Brain microvascular endothelial cell (primary cell): ENCODE results near the gene SLC2A9.

Experiments used
- DNase-seq: peaks from one replicate; pipeline ENCODE4 v3.0.0-alpha.2; 2020
- H3K27ac ChIP-seq: fragments of 250-450 bp; sonication (Bioruptor Pico); 2 replicates; pipeline ENCODE4 v1.5.1; 2020; ENCODE audit warnings: mild to moderate bottlenecking, moderate library complexity
- H3K27me3 ChIP-seq: fragments of 250-450 bp; sonication (Bioruptor Pico); replicated peaks from 2 replicates; pipeline ENCODE4 v1.5.1; 2020; ENCODE audit warnings: mild to moderate bottlenecking
- H3K36me3 ChIP-seq: fragments of 250-450 bp; sonication (Bioruptor Pico); replicated peaks from 2 replicates; pipeline ENCODE4 v1.5.1; 2020; ENCODE audit warnings: mild to moderate bottlenecking
- H3K4me3 ChIP-seq: 2 replicates; pipeline ENCODE4 v1.5.1; 2011; ENCODE audit warnings: low read depth, mild to moderate bottlenecking, control low read depth, low read length, moderate library complexity
- CTCF ChIP-seq: IDR thresholded peaks from 2 replicates; pipeline ENCODE4 v1.5.1; 2011; ENCODE audit warnings: low read depth, mild to moderate bottlenecking, moderate library complexity, low read length, control low read depth, inconsistent platforms; ENCODE audit errors: missing control alignments
- in situ Hi-C: cut with HindIII; loops from 2 replicates; pipeline ENCODE4 v1.10.0; 2017; ENCODE audit warnings: low sequenced_read_pairs, low pct_ligation_motif_present

The SLC2A9 gene

GRCh38 chr4:9962611-9963314, 58.5 kb downstream of the SLC2A9 start:
- in situ Hi-C loops = no loop called here
- H3K4me3 ChIP-seq = no peak overlapping the region
- no peaks in the 10 kb centered on the region for H3K27me3 ChIP-seq
- TF ChIP-seq CTCF = no peak
- no peaks in the 10 kb centered on the region for H3K36me3 ChIP-seq
- H3K27ac ChIP-seq = no peak overlapping the region
- DNase-seq = no peak

DNA sequence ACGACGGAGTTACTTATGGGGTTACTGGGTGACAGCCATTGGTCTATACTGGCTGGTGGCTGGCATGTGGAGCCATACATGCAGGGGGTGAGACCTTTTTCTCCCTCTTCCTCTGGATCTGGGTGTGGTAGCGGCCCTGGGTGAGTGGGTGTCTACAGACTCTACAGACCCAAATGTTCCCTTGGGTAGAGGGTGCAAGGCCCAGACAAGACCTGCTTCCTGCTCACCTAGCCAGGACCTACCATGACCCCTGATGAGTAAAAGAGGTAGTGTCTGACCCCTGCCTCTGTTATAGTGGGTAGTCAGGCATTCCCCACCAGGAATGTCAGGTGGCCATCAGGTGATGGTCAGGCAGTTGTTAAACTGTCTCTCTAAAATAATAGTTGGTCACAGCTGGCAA, 66.8 kb downstream of the SLC2A9 start:
- in situ Hi-C loops = no loop called here
- no peak for TF ChIP-seq CTCF

GRCh38 chr4:9953089-9953488, 68.2 kb downstream of the SLC2A9 start:
- DNase-seq = no peak
- in situ Hi-C loops = no loop called here
- no peak overlapping the region for H3K27ac ChIP-seq
- no peaks in the 10 kb centered on the region for H3K27me3 ChIP-seq
- TF ChIP-seq CTCF = no peak
- no peak overlapping the region for H3K4me3 ChIP-seq
- H3K36me3 ChIP-seq = no peaks in the 10 kb centered on the region

More for the DNA sequence above, 66.8 kb downstream of the SLC2A9 start:
- H3K4me3 ChIP-seq = no peak overlapping the region
- H3K27me3 ChIP-seq = no peaks in the 10 kb centered on the region
- no peak overlapping the region for H3K27ac ChIP-seq
- no peaks in the 10 kb centered on the region for H3K36me3 ChIP-seq
- no peak for DNase-seq

- Histone ChIP-seq H3K27me3 (no peaks in the 10 kb centered on the region), H3K4me3 (no peak overlapping the region), H3K27ac (no peak overlapping the region), H3K36me3 (no peaks in the 10 kb centered on the region)
- TF ChIP-seq CTCF = no peak
- in situ Hi-C loops = no loop called here
- no peak for DNase-seq
Measured at GRCh38 chr4:9952415-9952950, 68.8 kb downstream of the SLC2A9 start.

DNA sequence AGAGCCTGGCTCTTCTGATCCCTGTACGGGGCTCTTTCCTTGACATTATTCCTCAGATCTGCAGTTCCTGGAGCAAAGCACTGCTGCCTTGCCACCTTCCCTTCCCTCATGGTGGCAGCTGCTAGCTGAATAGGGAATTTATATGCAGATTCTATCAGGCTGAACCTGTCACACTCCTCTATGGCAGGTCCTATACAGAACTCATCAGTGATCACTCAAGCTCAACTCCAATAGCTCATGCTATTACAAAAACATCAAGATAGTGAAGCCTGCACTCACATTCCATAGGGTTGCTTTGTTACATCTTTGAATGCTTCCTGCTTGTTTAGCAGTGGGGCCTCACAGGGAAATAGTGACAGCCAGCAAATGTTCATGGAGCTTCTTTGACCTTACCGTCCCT, 71.7 kb downstream of the SLC2A9 start:
- H3K36me3 ChIP-seq = no peaks in the 10 kb centered on the region
- no peak for TF ChIP-seq CTCF
- no peak overlapping the region for H3K27ac ChIP-seq
- no peak for DNase-seq
- H3K27me3 ChIP-seq = no peaks in the 10 kb centered on the region
- H3K4me3 ChIP-seq = no peak overlapping the region
- in situ Hi-C loops = no loop called here
